ENCODE data around the gene BCAS1.
"Not testable (repeated sequence)": the region's sequence is repeated elsewhere in the genome, so short reads cannot be mapped to it uniquely, and the experiment has no call there.

Gene BCAS1

GRCh38 chr20:53986037-53986650, 84.2 kb downstream of the BCAS1 start:
- DNase-seq (ENCODE audit: low read depth in 2 of 2), result no peak

GRCh38 chr20:53985150-53985518, 85.3 kb downstream of the BCAS1 start:
- DNase-seq (ENCODE audit: low read depth in 2 of 2), result no peak

- DNase-seq (ENCODE audit: low read depth in 2 of 2), result peak; percentile 84 to 86
Measured at GRCh38 chr20:53984356-53985149, 85.8 kb downstream of the BCAS1 start.

GRCh38 chr20:53983401-53983800, 87.0 kb downstream of the BCAS1 start:
- DNase-seq (ENCODE audit: low read depth in 2 of 2), result no peak

- no peak for DNase-seq (ENCODE audit: low read depth in 2 of 2)
Measured at GRCh38 chr20:53982624-53983023, 87.8 kb downstream of the BCAS1 start.

GRCh38 chr20:53981752-53982437, 88.5 kb downstream of the BCAS1 start:
- DNase-seq (ENCODE audit: low read depth in 2 of 2), result no peak

GRCh38 chr20:53981130-53981529, 89.3 kb downstream of the BCAS1 start:
- no peak for DNase-seq (ENCODE audit: low read depth in 2 of 2)

GRCh38 chr20:53980031-53980465, 90.3 kb downstream of the BCAS1 start:
- DNase-seq (ENCODE audit: low read depth in 2 of 2), result peak in 1 of 2 experiments; percentile 34

GRCh38 chr20:53978497-53978896, 91.9 kb downstream of the BCAS1 start:
- DNase-seq (ENCODE audit: low read depth in 2 of 2), result no peak

- DNase-seq (ENCODE audit: low read depth in 2 of 2), result no peak
Measured at GRCh38 chr20:53977391-53977790, 93.0 kb downstream of the BCAS1 start.

GRCh38 chr20:53975761-53976160, 94.6 kb downstream of the BCAS1 start:
- no peak for DNase-seq (ENCODE audit: low read depth in 2 of 2)

GRCh38 chr20:53974785-53975555, 95.4 kb downstream of the BCAS1 start:
- DNase-seq (ENCODE audit: low read depth in 2 of 2), result no peak

GRCh38 chr20:53973882-53974281, 96.5 kb downstream of the BCAS1 start:
- DNase-seq (ENCODE audit: low read depth in 2 of 2), result not testable (repeated sequence)

- DNase-seq (ENCODE audit: low read depth in 2 of 2), result no peak
Measured at GRCh38 chr20:53972179-53972578, 98.2 kb downstream of the BCAS1 start.

- no peak for DNase-seq (ENCODE audit: low read depth in 2 of 2)
Measured at GRCh38 chr20:53971096-53971683, 99.2 kb downstream of the BCAS1 start.

- DNase-seq (ENCODE audit: low read depth in 2 of 2), result no peak
Measured at GRCh38 chr20:53970232-53970631, 100.2 kb downstream of the BCAS1 start.

- DNase-seq (ENCODE audit: low read depth in 2 of 2), result no peak
Measured at GRCh38 chr20:53967527-53967926, 102.9 kb downstream of the BCAS1 start.

- DNase-seq (ENCODE audit: low read depth in 2 of 2), result no peak
Measured at GRCh38 chr20:53966774-53967398, 103.5 kb downstream of the BCAS1 start.

GRCh38 chr20:53964501-53965253, 105.7 kb downstream of the BCAS1 start:
- DNase-seq (ENCODE audit: low read depth in 2 of 2), result no peak

GRCh38 chr20:53964067-53964466, 106.3 kb downstream of the BCAS1 start:
- DNase-seq (ENCODE audit: low read depth in 2 of 2), result no peak
